ENCODE results near the gene FLYWCH2.

DNA sequence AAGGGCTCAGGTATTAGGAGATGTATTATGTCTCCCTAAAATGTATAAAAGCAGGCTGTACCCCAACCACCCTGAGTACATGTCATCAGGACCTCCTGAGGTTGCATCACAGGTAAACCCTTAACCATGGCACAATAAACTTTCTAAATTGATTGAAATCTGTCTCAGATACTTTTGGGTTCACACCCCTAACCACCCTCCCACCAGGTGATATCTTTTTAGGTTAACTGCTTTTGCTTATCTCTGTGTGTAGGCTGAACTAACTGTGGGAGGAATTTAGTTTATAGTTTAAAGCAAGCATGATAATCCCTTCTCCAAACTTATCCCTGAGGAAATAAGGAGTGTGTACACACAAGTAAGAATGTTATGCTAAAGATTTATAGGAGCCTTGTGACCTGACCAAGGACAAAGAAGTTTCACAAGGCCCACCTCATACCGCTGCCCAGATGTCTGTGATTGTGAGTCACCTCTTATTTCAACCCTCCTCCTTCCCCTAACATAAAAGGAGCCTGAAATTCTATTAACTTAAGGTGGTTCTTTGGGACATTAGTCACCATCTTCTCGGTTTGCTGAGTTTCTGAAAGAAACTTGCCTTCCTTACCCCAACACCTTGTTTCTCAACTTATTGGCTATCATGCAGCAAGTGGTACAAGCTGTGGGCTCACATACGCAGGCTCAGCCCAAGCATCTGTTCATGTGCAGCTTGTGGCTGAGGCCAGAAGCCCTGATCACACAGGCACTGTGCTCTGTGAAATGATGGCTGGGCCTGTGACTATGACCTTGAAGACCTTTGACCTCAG lies 36.3 kb upstream of the FLYWCH2 start:
- TF ChIP-seq, protein P1, sequence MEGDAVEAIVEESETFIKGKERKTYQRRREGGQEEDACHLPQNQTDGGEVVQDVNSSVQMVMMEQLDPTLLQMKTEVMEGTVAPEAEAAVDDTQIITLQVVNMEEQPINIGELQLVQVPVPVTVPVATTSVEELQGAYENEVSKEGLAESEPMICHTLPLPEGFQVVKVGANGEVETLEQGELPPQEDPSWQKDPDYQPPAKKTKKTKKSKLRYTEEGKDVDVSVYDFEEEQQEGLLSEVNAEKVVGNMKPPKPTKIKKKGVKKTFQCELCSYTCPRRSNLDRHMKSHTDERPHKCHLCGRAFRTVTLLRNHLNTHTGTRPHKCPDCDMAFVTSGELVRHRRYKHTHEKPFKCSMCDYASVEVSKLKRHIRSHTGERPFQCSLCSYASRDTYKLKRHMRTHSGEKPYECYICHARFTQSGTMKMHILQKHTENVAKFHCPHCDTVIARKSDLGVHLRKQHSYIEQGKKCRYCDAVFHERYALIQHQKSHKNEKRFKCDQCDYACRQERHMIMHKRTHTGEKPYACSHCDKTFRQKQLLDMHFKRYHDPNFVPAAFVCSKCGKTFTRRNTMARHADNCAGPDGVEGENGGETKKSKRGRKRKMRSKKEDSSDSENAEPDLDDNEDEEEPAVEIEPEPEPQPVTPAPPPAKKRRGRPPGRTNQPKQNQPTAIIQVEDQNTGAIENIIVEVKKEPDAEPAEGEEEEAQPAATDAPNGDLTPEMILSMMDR (IDR thresholded peaks at IDR 0.05 in 2 of 3, conservative IDR thresholded peaks at IDR 0.05 in 1 of 3; ENCODE audit: borderline replicate concordance in 1 of 3, insufficient read depth in 1 of 3, low read depth in 2 of 3, low read length in 2 of 3), result no peak
- TF ChIP-seq, protein P2, sequence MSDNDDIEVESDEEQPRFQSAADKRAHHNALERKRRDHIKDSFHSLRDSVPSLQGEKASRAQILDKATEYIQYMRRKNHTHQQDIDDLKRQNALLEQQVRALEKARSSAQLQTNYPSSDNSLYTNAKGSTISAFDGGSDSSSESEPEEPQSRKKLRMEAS (IDR thresholded peaks at IDR 0.05), result no peak
- no peak for TF ChIP-seq POLR2A (IDR thresholded peaks at IDR 0.05; ENCODE audit: borderline replicate concordance, extremely low read depth, insufficient read depth, insufficient read length)
- no peak for TF ChIP-seq POLR2AphosphoS5 (IDR thresholded peaks at IDR 0.05; ENCODE audit: low read depth, low read length)
- TF ChIP-seq ZNF274 (IDR thresholded peaks at IDR 0.05; ENCODE audit: low read depth, low read length), result no peak
- no peak for TF ChIP-seq EZH2 (IDR thresholded peaks at IDR 0.05)
- TF ChIP-seq EGR1 (IDR thresholded peaks at IDR 0.05; ENCODE audit: low read depth), result no peak
- no peak for TF ChIP-seq EZH2phosphoT487 (IDR thresholded peaks at IDR 0.05; ENCODE audit: borderline replicate concordance)
- TF ChIP-seq, protein P3, sequence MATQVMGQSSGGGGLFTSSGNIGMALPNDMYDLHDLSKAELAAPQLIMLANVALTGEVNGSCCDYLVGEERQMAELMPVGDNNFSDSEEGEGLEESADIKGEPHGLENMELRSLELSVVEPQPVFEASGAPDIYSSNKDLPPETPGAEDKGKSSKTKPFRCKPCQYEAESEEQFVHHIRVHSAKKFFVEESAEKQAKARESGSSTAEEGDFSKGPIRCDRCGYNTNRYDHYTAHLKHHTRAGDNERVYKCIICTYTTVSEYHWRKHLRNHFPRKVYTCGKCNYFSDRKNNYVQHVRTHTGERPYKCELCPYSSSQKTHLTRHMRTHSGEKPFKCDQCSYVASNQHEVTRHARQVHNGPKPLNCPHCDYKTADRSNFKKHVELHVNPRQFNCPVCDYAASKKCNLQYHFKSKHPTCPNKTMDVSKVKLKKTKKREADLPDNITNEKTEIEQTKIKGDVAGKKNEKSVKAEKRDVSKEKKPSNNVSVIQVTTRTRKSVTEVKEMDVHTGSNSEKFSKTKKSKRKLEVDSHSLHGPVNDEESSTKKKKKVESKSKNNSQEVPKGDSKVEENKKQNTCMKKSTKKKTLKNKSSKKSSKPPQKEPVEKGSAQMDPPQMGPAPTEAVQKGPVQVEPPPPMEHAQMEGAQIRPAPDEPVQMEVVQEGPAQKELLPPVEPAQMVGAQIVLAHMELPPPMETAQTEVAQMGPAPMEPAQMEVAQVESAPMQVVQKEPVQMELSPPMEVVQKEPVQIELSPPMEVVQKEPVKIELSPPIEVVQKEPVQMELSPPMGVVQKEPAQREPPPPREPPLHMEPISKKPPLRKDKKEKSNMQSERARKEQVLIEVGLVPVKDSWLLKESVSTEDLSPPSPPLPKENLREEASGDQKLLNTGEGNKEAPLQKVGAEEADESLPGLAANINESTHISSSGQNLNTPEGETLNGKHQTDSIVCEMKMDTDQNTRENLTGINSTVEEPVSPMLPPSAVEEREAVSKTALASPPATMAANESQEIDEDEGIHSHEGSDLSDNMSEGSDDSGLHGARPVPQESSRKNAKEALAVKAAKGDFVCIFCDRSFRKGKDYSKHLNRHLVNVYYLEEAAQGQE (IDR thresholded peaks at IDR 0.05; ENCODE audit: low read depth), result no peak
